Calu3 (cell line): ENCODE measurements around the gene TGFBR3. TPM values are rescaled to one million over a fixed set of nuclear protein-coding genes. Genes with fewer than 3 reads are reported as not detected.

Source experiments
- BruUV-seq: library from RNA; stranded (reverse); fragments of 400-500 nt; replicated peaks from 2 replicates; lab custom pipeline; 2021; lab: Mats Ljungman, UMichigan
- CTCF ChIA-PET: fragments of 300-600 bp; sonication (Branson Sonifier 250); formaldehyde crosslinking; loops from one replicate; lab custom pipeline; 2022; ENCODE audit warnings: antibody characterized with exemption; lab: Charles Lee
- DNase-seq: peaks from one replicate; pipeline ENCODE4 v3.0.0; 2022
- H3K27ac Mint-ChIP-seq: one replicate; pipeline ENCODE4 v1.8.0; 2022; ENCODE audit warnings: mixed read lengths; ENCODE audit not compliant: unreplicated experiment
- H3K27me3 Mint-ChIP-seq: one replicate; pipeline ENCODE4 v1.8.0; 2022; ENCODE audit warnings: mixed read lengths; ENCODE audit not compliant: unreplicated experiment
- H3K36me3 Mint-ChIP-seq: one replicate; pipeline ENCODE4 v1.8.0; 2022; ENCODE audit warnings: mild to moderate bottlenecking, moderate library complexity, mixed read lengths; ENCODE audit not compliant: insufficient read depth, unreplicated experiment
- H3K4me1 Mint-ChIP-seq: one replicate; pipeline ENCODE4 v1.8.0; 2022; ENCODE audit warnings: mild to moderate bottlenecking, low read depth, mixed read lengths; ENCODE audit not compliant: unreplicated experiment
- H3K4me3 Mint-ChIP-seq: one replicate; pipeline ENCODE4 v1.8.0; 2022; ENCODE audit warnings: mild to moderate bottlenecking, low read depth, moderate library complexity, mixed read lengths; ENCODE audit not compliant: unreplicated experiment
- H3K9me3 Mint-ChIP-seq: one replicate; pipeline ENCODE4 v1.8.0; 2022; ENCODE audit warnings: low read depth, mixed read lengths; ENCODE audit not compliant: unreplicated experiment
- CTCF ChIP-seq: fragments of 200-600 bp; IDR thresholded peaks from one replicate; pipeline ENCODE4 v1.8.0; 2022; ENCODE audit warnings: antibody characterized with exemption; ENCODE audit not compliant: unreplicated experiment
- intact Hi-C: fragments of 100-400 bp; cut with micrococcal nuclease; formaldehyde crosslinking; loops from one replicate; pipeline ENCODE4 v1.10.0; 2022; ENCODE audit not compliant: unreplicated experiment
- total RNA-seq: library from RNA; stranded (reverse); gene quantifications from 2 replicates; pipeline ENCODE4 v1.2.3, GENCODE V29; 2022

Gene TGFBR3
- total RNA-seq, 1 experiment from 2014 or later = 10.8 TPM

- peak overlapping the region; percentile 99 for H3K4me3 Mint-ChIP-seq
- peaks cover 31% of the 10 kb centered on the region for H3K4me1 Mint-ChIP-seq
- no peak for DNase-seq
- no peaks in the 10 kb centered on the region for H3K9me3 Mint-ChIP-seq
- peak; percentile 11 for TF ChIP-seq CTCF
- intact Hi-C loops = loop anchor here (1.0 to 10.0 kb wide), 3 partner anchors 43 to 149 kb away; no protein-coding TSS in a partner anchor
- CTCF ChIA-PET = interaction anchor here (0.7 to 1.3 kb wide), 9 partner anchors 12 to 1919 kb away, joined by 3 to 8 read pairs (median 3); no protein-coding TSS in a partner anchor
- BruUV-seq = no TSS peak
- H3K27me3 Mint-ChIP-seq = no peaks in the 10 kb centered on the region
- H3K36me3 Mint-ChIP-seq = peaks cover 34% of the 10 kb centered on the region
- peak overlapping the region; percentile 43 for H3K27ac Mint-ChIP-seq
Observed at GRCh38 chr1:91883470-91883869, 2.5 kb downstream of the TGFBR3 start.

- intact Hi-C loops = loop anchor here (10.0 kb wide), 1 partner anchor 146 kb away; no protein-coding TSS in a partner anchor
- DNase-seq = no peak
- Mint-ChIP-seq H3K9me3 (no peaks in the 10 kb centered on the region), H3K36me3 (peaks cover 28% of the 10 kb centered on the region), H3K27ac (no peak overlapping the region), H3K4me3 (no peak overlapping the region), H3K4me1 (peaks cover 45% of the 10 kb centered on the region), H3K27me3 (no peaks in the 10 kb centered on the region)
- no peak for TF ChIP-seq CTCF
- BruUV-seq = no TSS peak
- CTCF ChIA-PET = no interaction called here
Observed at GRCh38 chr1:91881280-91881679, 4.7 kb downstream of the TGFBR3 start.

- Mint-ChIP-seq H3K4me3 (no peak overlapping the region), H3K36me3 (peaks cover 14% of the 10 kb centered on the region), H3K27me3 (no peaks in the 10 kb centered on the region), H3K27ac (no peak overlapping the region), H3K9me3 (no peaks in the 10 kb centered on the region), H3K4me1 (peaks cover 40% of the 10 kb centered on the region)
- CTCF ChIA-PET = no interaction called here
- BruUV-seq = no TSS peak
- DNase-seq = no peak
- TF ChIP-seq CTCF = no peak
- intact Hi-C loops = loop anchor here (10.0 kb wide), 1 partner anchor 145 kb away; no protein-coding TSS in a partner anchor
Observed at GRCh38 chr1:91879733-91880132, 6.2 kb downstream of the TGFBR3 start.

- H3K4me1 Mint-ChIP-seq = peaks cover 25% of the 10 kb centered on the region
- no TSS peak for BruUV-seq
- intact Hi-C loops = no loop called here
- H3K27me3 Mint-ChIP-seq = no peaks in the 10 kb centered on the region
- no peak for DNase-seq
- no peaks in the 10 kb centered on the region for H3K36me3 Mint-ChIP-seq
- CTCF ChIA-PET = interaction anchor here (0.6 to 1.0 kb wide), 3 partner anchors 40 to 66 kb away, joined by 3 to 5 read pairs (median 3); no protein-coding TSS in a partner anchor
- no peak overlapping the region for H3K4me3 Mint-ChIP-seq
- TF ChIP-seq CTCF = no peak
- H3K27ac Mint-ChIP-seq = no peak overlapping the region
- no peaks in the 10 kb centered on the region for H3K9me3 Mint-ChIP-seq
Observed at GRCh38 chr1:91877574-91878208, 8.3 kb downstream of the TGFBR3 start.
